ENCODE results near the gene TPST1.

The TPST1 gene

DNA sequence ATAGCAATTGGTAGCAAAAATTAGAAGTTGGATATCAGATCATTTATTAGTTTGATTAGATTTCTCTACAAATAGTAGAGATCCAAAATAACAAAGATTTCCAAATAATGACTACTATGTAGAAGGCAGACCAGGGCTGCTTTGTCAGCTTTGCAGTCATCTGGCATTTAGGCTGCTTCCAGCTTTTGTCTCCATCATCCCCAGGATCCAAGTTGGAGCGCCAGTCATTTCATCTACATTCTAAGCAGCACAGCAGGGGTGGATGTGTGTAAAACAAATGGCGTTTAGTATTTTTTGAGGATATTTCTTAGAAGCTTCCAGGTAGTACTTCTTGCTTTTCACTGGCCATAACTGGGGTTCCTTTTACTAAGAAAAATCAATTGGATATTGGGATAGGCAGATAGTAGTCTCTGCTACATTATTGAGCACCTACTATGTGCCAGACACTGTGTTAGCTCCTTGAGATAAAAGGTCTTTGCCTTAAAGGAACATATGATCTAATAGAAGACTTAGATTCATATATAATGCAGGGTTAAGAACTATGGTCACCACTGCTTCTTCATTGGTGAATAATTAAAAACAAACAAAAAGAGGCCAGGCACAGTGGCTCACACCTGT is 41.5 kb downstream of the TPST1 start:
- Mint-ChIP-seq H3K27ac (no peak overlapping the region), H3K9me3 (no peaks in the 10 kb centered on the region), H3K4me1 (no peaks in the 10 kb centered on the region), H3K36me3 (no peaks in the 10 kb centered on the region), H3K4me3 (no peak overlapping the region)
- ATAC-seq (no peak), DNase-seq (ENCODE audit: low spot score in 2 of 2) (no peak)

DNA sequence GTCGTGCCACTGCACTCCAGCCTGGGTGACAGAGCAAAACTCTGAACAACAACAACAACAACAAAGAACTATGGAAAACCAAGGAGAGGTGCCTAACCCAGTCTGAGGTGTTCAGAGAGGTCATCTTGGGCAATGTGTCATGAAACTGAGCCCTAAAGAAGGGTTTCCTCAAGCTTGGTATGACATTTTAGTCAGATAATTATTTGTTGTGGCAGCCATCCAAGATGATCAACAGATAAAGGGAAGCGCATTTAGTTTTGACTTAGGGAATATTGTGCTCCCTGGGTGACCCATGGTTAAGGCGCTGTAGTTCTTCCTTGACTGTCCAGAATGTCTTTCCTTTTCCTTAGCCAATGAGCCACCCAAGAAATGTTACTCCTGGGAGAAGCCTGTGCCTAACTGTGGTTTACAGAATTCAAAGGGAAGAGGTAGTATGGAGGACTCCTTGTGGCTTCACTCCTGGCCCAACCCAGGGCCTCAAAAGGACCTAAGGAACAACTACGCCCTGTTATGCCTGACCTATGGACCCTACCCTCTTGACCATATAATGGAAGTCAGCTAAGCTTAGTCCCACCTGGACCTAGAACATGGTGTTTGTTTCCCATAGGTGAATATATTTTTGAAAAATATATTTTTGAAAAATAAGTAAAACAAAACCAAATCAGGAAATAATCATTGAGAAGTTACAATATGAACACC is 42.4 kb downstream of the TPST1 start:
- Mint-ChIP-seq H3K4me3 (no peak overlapping the region), H3K36me3 (no peaks in the 10 kb centered on the region), H3K9me3 (no peaks in the 10 kb centered on the region), H3K27ac (no peak overlapping the region), H3K4me1 (no peaks in the 10 kb centered on the region)
- no peak for DNase-seq (ENCODE audit: low spot score in 2 of 2)
- no peak for ATAC-seq

DNA sequence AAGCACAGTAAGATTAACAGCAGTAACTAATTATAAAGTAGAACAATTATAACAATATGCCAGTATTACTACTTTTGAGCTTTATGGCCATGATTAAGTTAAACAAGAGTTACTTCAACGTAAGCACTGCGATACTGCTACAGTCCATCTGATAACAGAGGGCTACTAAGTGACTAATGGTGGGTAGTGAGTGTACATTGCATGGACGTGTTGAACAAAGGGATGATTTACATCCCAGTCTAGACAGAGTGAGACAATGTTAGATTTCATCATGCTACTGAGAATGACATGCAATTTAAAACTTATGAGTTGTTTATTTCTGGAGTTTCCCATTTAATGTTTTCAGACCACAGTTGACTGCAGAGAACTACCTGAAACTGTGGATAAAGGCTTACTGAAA is 45.6 kb downstream of the TPST1 start:
- no peak overlapping the region for H3K27ac Mint-ChIP-seq
- no peaks in the 10 kb centered on the region for H3K4me1 Mint-ChIP-seq
- H3K9me3 Mint-ChIP-seq = no peaks in the 10 kb centered on the region
- no peaks in the 10 kb centered on the region for H3K36me3 Mint-ChIP-seq
- ATAC-seq (no peak), DNase-seq (ENCODE audit: low spot score in 2 of 2) (no peak)
- H3K4me3 Mint-ChIP-seq = no peak overlapping the region

DNA sequence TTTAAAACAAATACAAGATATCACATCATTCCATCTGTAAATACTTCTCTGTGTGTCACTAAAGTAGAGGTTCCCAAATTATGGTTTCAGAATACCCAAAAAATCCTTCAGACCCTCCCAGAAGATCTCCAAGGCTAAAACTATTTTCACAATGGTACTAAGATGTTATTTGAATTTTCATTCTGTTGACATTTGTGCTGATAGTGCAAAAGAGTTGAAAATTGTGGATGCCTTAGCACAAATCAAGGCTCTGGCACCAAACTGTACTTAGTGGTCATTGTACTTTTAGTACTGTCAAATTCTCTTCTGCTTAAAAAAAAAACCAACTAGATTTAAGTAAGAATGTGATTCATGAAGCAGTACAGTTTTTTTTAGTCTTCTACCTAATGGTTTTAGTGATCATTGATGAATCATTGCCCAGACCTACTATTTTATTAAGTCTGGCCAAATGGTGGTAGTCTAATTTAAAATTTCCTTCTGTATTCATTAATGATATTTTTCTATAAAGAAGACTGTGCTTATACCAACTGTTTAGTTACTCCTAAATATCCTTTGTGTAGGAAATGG is 50.5 kb downstream of the TPST1 start:
- no peaks in the 10 kb centered on the region for H3K9me3 Mint-ChIP-seq
- DNase-seq (ENCODE audit: low spot score in 2 of 2) = no peak
- H3K36me3 Mint-ChIP-seq = no peaks in the 10 kb centered on the region
- H3K4me3 Mint-ChIP-seq = no peak overlapping the region
- H3K4me1 Mint-ChIP-seq = no peaks in the 10 kb centered on the region
- ATAC-seq = no peak
- no peak overlapping the region for H3K27ac Mint-ChIP-seq

DNA sequence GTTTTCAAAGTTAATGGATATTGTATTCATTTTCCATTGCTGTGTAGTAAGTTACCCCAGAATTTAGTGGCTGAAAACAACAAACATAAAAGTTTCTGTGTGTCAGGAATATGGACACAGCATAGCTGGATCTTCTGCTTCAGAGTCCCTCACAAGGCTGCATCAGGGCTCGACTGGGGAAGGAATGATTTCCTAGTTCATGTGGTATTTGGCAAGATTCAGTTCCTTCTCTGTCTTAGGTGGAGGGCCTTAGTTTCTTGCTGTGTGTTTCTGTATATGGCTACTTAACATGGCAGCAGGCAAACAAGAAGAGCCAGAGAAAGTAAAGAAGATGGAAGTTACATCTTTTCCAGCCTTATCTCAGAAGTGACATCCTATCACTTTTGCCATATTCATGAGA is 51.1 kb downstream of the TPST1 start:
- ATAC-seq = no peak
- no peaks in the 10 kb centered on the region for H3K4me1 Mint-ChIP-seq
- no peaks in the 10 kb centered on the region for H3K36me3 Mint-ChIP-seq
- no peak for DNase-seq (ENCODE audit: low spot score in 2 of 2)
- no peaks in the 10 kb centered on the region for H3K9me3 Mint-ChIP-seq
- no peak overlapping the region for H3K27ac Mint-ChIP-seq
- H3K4me3 Mint-ChIP-seq = no peak overlapping the region

DNA sequence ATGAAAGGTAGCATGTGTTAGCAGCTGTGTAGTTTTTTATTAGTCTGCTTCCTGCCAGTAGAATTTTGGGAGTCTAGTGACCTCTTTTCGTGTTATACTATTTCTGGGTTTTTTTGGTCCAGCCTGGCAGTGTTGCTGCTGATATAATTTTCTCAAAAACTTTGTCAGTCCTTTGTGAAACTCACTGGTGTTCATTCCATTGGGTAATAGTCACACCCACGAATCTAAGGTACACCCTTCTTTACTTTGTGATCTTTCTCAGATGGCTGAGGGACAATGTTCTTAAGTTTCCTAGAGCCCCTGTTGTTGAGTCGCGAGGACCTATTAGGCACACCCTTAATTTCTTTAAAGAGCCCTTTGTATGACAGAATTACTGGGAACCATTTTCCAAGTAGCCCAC is 52.3 kb downstream of the TPST1 start:
- no peaks in the 10 kb centered on the region for H3K36me3 Mint-ChIP-seq
- H3K27ac Mint-ChIP-seq = no peak overlapping the region
- no peak for ATAC-seq
- H3K4me1 Mint-ChIP-seq = no peaks in the 10 kb centered on the region
- H3K4me3 Mint-ChIP-seq = no peak overlapping the region
- no peaks in the 10 kb centered on the region for H3K9me3 Mint-ChIP-seq
- DNase-seq (ENCODE audit: low spot score in 2 of 2) = no peak

DNA sequence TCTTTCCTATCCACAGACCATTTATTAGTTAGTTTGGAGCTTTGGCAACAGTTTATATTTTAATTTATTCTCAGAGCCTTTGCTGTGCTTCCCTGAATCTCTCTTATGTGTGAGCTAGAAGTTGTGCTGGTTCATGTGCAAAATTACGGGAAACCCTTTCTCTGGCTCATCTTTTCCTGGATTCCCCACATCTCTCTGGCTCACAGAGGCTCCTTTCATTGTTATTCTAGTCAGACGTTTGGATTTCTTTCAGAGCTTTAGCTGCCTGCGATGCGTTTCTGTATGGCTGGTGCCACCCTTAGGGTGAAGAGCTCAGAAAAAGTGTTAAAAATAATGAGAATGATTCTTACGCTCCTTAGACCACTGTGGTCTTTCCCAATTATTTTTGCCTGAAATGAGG is 53.3 kb downstream of the TPST1 start:
- Mint-ChIP-seq H3K4me3 (no peak overlapping the region), H3K36me3 (no peaks in the 10 kb centered on the region), H3K9me3 (peaks cover under 1% of the 10 kb centered on the region), H3K4me1 (no peaks in the 10 kb centered on the region), H3K27ac (no peak overlapping the region)
- DNase-seq (ENCODE audit: low spot score in 2 of 2) = no peak
- no peak for ATAC-seq

DNA sequence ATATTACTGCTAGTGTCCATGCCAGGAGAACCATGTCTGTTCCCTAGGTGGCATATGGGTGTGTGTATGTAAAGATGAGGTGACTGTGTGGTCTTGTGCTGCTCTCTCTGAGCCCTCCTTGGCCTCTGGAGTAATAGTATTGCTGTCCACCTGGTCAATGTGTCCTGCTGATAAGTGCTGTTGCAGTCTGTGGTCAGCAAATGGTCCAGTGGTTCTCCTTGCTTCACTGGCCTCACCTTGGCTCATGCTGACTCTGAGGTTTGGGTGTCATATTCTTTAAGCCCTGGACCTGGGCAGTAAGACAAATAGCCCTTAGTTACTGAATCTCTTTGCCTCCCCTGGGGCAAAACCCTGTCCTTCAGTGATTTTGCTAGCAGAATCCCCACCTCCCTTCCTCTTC is 56.8 kb downstream of the TPST1 start:
- peaks cover 12% of the 10 kb centered on the region for H3K9me3 Mint-ChIP-seq
- H3K36me3 Mint-ChIP-seq = no peaks in the 10 kb centered on the region
- no peaks in the 10 kb centered on the region for H3K4me1 Mint-ChIP-seq
- no peak overlapping the region for H3K4me3 Mint-ChIP-seq
- no peak overlapping the region for H3K27ac Mint-ChIP-seq
- DNase-seq (ENCODE audit: low spot score in 2 of 2) (no peak), ATAC-seq (no peak)

DNA sequence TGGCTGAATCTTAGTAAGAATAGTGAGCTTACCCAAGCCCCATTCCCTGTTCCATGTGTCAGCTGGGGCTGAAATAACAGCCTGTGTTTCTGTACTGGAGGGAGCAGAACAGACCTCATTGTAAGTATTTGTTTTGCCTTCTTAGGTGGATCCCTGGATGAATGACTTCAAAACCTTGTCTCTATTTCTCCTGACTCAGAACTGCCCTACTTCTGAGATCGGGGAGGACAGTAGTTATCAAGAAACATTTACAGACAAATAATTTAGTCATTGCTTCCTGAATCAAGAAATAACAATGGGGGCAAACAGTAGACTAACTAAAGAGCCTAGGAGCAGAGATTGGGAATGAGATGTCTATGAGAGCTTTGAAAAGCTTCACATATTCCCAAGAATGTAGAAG is 58.8 kb downstream of the TPST1 start:
- H3K4me1 Mint-ChIP-seq = no peaks in the 10 kb centered on the region
- no peak overlapping the region for H3K4me3 Mint-ChIP-seq
- DNase-seq (ENCODE audit: low spot score in 2 of 2) = no peak
- ATAC-seq = no peak
- peaks cover 12% of the 10 kb centered on the region for H3K9me3 Mint-ChIP-seq
- no peaks in the 10 kb centered on the region for H3K36me3 Mint-ChIP-seq
- H3K27ac Mint-ChIP-seq = no peak overlapping the region

DNA sequence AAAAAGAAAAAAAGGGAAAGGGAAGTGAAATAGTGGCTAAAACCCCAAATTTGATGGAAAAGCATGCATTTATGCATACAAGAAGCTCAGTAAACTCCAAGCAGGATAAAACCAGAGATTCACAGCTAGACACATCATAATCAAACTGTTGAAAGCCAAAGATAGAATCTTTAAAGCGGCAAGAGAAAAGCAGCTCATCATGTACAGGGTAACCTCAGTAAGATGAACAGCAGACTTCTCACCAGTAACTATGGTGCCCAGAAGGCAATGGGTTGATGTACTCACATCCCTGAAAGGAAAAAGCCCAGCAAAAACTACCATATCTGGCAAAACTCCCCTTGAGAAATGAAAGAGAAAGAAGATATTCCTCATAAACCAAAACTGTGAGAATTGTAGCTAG is 60.4 kb downstream of the TPST1 start:
- Mint-ChIP-seq H3K36me3 (no peaks in the 10 kb centered on the region), H3K9me3 (peaks cover 12% of the 10 kb centered on the region), H3K27ac (no peak overlapping the region), H3K4me3 (no peak overlapping the region), H3K4me1 (no peaks in the 10 kb centered on the region)
- DNase-seq (ENCODE audit: low spot score in 2 of 2) = no peak
- no peak for ATAC-seq

DNA sequence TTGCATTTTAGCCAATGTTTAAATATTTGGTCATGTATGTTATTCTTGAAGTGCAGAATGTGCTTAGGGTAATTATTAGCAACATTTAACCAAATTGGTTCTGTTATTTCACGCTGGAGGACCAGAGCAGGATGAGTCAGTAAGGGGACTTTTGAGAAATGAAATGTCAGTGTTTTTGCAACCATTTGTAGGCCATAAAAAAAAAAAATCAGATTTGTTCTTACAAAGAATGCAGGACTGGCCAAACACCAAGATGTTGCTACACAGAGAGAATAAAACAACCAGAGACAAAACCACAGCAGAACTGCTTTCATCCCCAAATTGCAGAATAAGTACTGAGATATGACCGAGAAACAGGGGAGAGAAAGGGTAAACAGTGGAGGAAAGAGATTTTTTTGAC is 62.1 kb downstream of the TPST1 start:
- Mint-ChIP-seq H3K36me3 (no peaks in the 10 kb centered on the region), H3K4me3 (no peak overlapping the region), H3K4me1 (no peaks in the 10 kb centered on the region), H3K27ac (no peak overlapping the region), H3K9me3 (peaks cover 12% of the 10 kb centered on the region)
- no peak for ATAC-seq
- DNase-seq (ENCODE audit: low spot score in 2 of 2) = no peak

DNA sequence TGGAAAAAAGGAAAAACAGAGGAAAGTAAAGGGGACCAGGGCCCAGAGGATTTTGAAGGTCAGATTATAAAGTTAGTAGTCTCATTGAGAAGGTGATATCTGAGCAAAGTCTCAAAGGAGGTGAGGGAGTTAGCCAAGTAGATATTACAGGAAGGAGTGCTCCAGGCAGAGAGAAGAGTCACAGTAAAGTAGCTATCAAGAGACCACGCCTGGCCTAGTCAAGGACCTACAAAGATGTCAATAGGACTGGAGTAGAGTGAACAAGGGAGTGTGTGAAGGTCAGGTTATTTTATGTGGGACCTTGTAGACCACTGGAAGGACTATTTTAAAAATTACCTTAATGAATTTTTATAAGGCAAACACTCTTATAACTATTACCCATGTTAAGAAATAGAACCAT is 64.8 kb downstream of the TPST1 start:
- Mint-ChIP-seq H3K4me3 (no peak overlapping the region), H3K4me1 (no peaks in the 10 kb centered on the region), H3K27ac (no peak overlapping the region)

DNA sequence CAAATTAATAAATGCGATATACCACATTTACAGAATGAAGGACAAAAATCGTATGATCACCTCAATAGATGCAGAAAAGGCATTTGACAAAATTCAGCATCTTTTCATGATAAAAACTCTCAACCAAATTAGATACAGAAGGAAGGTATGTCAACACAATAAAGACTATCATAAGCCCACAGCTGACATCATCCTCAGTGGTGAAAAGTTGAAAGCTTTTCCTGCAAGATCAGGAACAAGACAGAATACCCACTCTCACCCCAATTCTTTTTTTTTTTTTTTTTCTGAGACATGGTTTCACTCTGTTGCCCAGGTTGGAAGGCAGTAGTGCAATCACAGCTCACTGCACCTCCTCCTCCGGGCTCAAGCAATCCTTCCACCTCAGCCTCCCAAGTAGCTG is 67.2 kb downstream of the TPST1 start:
- Mint-ChIP-seq H3K4me1 (no peaks in the 10 kb centered on the region), H3K9me3 (no peaks in the 10 kb centered on the region), H3K36me3 (no peaks in the 10 kb centered on the region), H3K27ac (no peak overlapping the region), H3K4me3 (no peak overlapping the region)
- no peak for DNase-seq (ENCODE audit: low spot score in 2 of 2)
- no peak for ATAC-seq

More for the DNA sequence above, 64.8 kb downstream of the TPST1 start:
- no peak for ATAC-seq
- no peak for DNase-seq (ENCODE audit: low spot score in 2 of 2)
- Mint-ChIP-seq H3K9me3 (peaks cover 7% of the 10 kb centered on the region), H3K36me3 (no peaks in the 10 kb centered on the region)

DNA sequence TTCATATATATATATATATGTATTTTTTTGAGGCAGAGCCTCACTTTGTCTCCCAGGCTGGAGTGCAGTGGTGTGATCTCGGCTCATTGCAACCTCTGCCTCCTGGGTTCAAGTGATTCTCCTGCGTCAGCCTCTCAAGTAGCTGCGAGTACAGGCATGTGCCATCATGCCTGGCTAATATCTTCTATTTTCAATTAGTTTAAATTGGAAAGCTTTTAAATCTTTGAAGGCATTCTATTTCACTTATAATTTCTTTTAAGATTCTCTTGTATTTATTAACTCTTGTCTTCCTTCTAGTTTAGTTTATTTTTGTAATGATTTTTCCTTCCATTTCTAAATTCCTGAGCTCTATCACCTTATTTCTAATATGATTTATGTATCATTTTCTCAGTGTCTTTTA is 71.2 kb downstream of the TPST1 start:
- H3K9me3 Mint-ChIP-seq = no peaks in the 10 kb centered on the region
- H3K4me1 Mint-ChIP-seq = no peaks in the 10 kb centered on the region
- no peak for DNase-seq (ENCODE audit: low spot score in 2 of 2)
- H3K4me3 Mint-ChIP-seq = no peak overlapping the region
- ATAC-seq = no peak
- H3K36me3 Mint-ChIP-seq = no peaks in the 10 kb centered on the region
- no peak overlapping the region for H3K27ac Mint-ChIP-seq

DNA sequence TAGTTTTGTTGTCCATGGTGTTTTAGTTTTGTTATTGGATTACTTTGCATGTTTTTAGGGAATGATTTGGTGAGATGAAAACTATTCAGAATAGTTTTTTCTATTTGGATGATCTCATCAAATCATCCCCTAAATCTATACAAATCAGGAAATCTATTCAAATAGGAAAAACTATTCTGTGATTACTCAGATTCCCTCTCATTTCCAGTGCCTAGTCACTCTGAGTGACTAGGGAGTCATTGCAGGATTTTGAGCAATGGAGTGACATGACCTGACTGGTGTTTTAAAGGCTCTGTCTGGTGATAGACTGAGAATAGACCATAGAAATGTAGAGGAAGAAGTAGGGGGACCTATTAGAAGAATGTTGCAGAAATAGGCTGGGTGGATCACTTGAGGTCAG is 72.4 kb downstream of the TPST1 start:
- H3K4me3 Mint-ChIP-seq = no peak overlapping the region
- no peaks in the 10 kb centered on the region for H3K36me3 Mint-ChIP-seq
- H3K9me3 Mint-ChIP-seq = no peaks in the 10 kb centered on the region
- H3K4me1 Mint-ChIP-seq = no peaks in the 10 kb centered on the region
- ATAC-seq (no peak), DNase-seq (ENCODE audit: low spot score in 2 of 2) (no peak)
- no peak overlapping the region for H3K27ac Mint-ChIP-seq

DNA sequence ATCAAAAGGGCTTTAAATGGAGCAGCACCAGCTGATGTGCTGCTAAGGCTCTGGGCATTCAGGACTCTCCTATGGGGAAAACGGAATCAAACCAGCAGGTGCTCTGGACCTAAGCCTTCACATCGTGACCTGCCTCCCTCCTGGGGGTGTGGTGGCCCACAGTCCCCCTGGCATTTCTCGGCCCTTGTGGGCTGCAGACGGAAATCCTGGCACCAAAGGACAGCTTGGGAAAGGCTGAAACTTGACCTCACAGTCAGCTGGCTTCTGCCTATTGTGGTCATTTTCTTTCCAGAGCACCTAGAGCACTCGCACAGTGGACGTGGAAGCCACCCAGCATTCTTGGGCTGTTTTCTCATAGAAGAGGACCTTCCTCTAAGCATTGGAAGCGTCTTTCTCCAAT is 74.8 kb downstream of the TPST1 start:
- no peaks in the 10 kb centered on the region for H3K4me1 Mint-ChIP-seq
- H3K27ac Mint-ChIP-seq = no peak overlapping the region

More for the DNA sequence above, 74.8 kb downstream of the TPST1 start:
- H3K36me3 Mint-ChIP-seq = no peaks in the 10 kb centered on the region
- H3K4me3 Mint-ChIP-seq = no peak overlapping the region
- no peak for DNase-seq (ENCODE audit: low spot score in 2 of 2)
- no peaks in the 10 kb centered on the region for H3K9me3 Mint-ChIP-seq
- ATAC-seq = no peak
